Rectal smooth muscle tissue (tissue), 1 donor: ENCODE results near the gene C1QA.

Source experiments
- H3K27ac ChIP-seq: one replicate; pipeline ENCODE4 v1.7.0; 2013; ENCODE audit warnings: low read depth, low read length, inconsistent platforms
- H3K27me3 ChIP-seq: one replicate; pipeline ENCODE4 v1.7.0; 2013; ENCODE audit warnings: low read length; ENCODE audit not compliant: control insufficient read depth, insufficient read depth
- H3K36me3 ChIP-seq: one replicate; pipeline ENCODE4 v1.7.0; 2013; ENCODE audit warnings: low read length; ENCODE audit not compliant: control insufficient read depth, insufficient read depth
- H3K4me1 ChIP-seq: one replicate; pipeline ENCODE4 v1.7.0; 2013; ENCODE audit warnings: low read length; ENCODE audit not compliant: control insufficient read depth, insufficient read depth
- H3K4me3 ChIP-seq: one replicate; pipeline ENCODE4 v1.7.0; 2013; ENCODE audit warnings: low read length
- H3K9ac ChIP-seq: one replicate; pipeline ENCODE4 v1.7.0; 2013; ENCODE audit warnings: low read length

Gene C1QA

GRCh38 chr1:22688466-22688865 lies 52.0 kb downstream of the C1QA start:
- Histone ChIP-seq H3K27ac (no peak overlapping the region), H3K27me3 (no peaks in the 10 kb centered on the region), H3K36me3 (no peaks in the 10 kb centered on the region), H3K4me3 (no peak overlapping the region), H3K9ac (no peak overlapping the region), H3K4me1 (no peaks in the 10 kb centered on the region)
